K562 (cell line): ENCODE measurements around the gene COQ8B. TPM values are rescaled to one million over a fixed set of nuclear protein-coding genes. Genes with fewer than 3 reads are reported as not detected.

Experiments
- GATA2 ChIP-seq: sonication (generic); formaldehyde crosslinking; IDR thresholded peaks from 2 replicates; pipeline ENCODE4 v1.4.0; 2020; ENCODE audit warnings: mild to moderate bottlenecking, missing genetic modification reagents
- NFIC ChIP-seq: fragments of 450-650 bp; IDR thresholded peaks from 2 replicates; pipeline ENCODE4 v1.6.1; 2017; ENCODE audit warnings: mild to moderate bottlenecking, inconsistent platforms
- NR2C2 ChIP-seq, 2 experiments: fragments of 200-800 bp in 1 of 2; sonication (Bioruptor generic) in 1 of 2; sonication (generic) in 1 of 2; formaldehyde crosslinking in 1 of 2; IDR thresholded peaks; 2 replicates each; pipeline versions ENCODE4 v1.6.1 to v1.8.0; 2016 to 2022; ENCODE audit warnings: mild to moderate bottlenecking in 1 of 2, missing compliant biosample characterization in 1 of 2, missing genetic modification characterization in 1 of 2, missing genetic modification reagents in 1 of 2
- RERE ChIP-seq: sonication (generic); formaldehyde crosslinking; IDR thresholded peaks from 2 replicates; pipeline ENCODE4 v1.8.0; 2023; ENCODE audit warnings: missing genetic modification reagents, mild to moderate bottlenecking, borderline replicate concordance
- RREB1 ChIP-seq: fragments of 250-450 bp; sonication (Bioruptor Pico); IDR thresholded peaks from 2 replicates; pipeline ENCODE4 v1.4.0; 2020
- ZKSCAN3 ChIP-seq: fragments of 250-450 bp; sonication (Bioruptor Pico); IDR thresholded peaks from 2 replicates; pipeline ENCODE4 v1.4.0; 2020
- ZNF76 ChIP-seq: fragments of 250-450 bp; sonication (Bioruptor Pico); IDR thresholded peaks from 2 replicates; pipeline ENCODE4 v1.4.0; 2020; ENCODE audit warnings: mild to moderate bottlenecking, moderate library complexity, borderline replicate concordance
- polyA plus RNA-seq, 8 experiments: library from polyadenylated mRNA; depleted of rRNA in 4 of 8; stranded (reverse) in 5 of 8; unstranded in 3 of 8; fragments of >200 nt; fragmentation: Nextera tagmentation in 2 of 8; fragmentation: Illumina TruSeq in 1 of 8; extraction: Ambion mirVana in 2 of 8; extraction: Trizol in 1 of 8; gene quantifications; 2 replicates each; pipeline versions ENCODE4 v1.2.1 to v1.2.3, GENCODE V29; 2011 to 2014; ENCODE audit warnings: inconsistent platforms in 1 of 8, missing spikeins in 1 of 8
- total RNA-seq, 7 experiments: library from RNA; depleted of rRNA in 6 of 7; stranded (reverse); fragments of >200 nt in 6 of 7; fragmentation: Illumina TruSeq in 2 of 7; extraction: Trizol in 2 of 7; gene quantifications; 2 replicates each; pipeline versions ENCODE4 v1.2.1 to v1.2.3, GENCODE V29; 2011 to 2021; ENCODE audit warnings: low replicate concordance in 1 of 7
- TF ChIP-seq, protein P1 (sequence below): fragments of 150-350 bp; IDR thresholded peaks from 2 replicates; pipeline ENCODE4 v1.6.1; 2014; ENCODE audit warnings: low read depth, mild to moderate bottlenecking, low read length, borderline replicate concordance
- TF ChIP-seq, protein P2 (sequence below): fragments of 250-450 bp; sonication (Bioruptor Pico); IDR thresholded peaks from 2 replicates; pipeline ENCODE4 v1.4.0; 2020; ENCODE audit warnings: borderline replicate concordance

The COQ8B gene
- total and polyA plus RNA-seq, 9 of the 15 experiments (the other 6 are each of a cell fraction or from before 2014, with no cell fraction given), result 0.41 to 32.3 (median 12.9) TPM

DNA sequence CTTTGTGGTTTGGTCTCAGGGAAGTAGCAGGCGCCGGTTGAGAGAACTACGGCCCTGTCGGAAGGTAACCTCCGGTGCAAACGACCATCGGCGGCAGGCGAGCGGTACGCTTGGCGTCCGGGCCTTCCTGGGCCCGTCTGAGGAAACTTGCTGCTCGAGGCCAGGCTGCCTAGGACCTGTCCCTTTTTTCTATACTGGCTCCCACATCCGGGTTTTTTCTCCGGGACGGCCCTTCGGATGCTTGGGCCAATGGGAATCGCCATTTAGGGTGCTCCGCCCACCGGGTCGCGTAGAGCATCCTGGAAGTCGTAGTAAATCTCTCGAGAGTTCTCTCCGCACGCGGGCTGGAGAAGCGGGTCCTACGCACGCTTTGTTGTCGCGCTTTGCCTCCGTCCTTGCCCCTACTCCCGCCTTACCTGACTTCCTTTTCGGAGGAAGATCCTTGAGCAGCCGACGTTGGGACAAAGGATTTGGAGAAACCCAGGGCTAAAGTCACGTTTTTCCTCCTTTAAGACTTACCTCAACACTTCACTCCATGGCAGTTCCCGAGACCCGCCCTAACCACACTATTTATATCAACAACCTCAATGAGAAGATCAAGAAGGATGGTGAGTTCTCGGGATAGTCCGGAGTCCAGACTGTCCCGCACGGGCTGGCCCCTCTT is 34.3 kb upstream of the COQ8B start, which contains the start of gene SNRPA (continued):
- TF ChIP-seq RERE (CRISPR knock-in tag), result no peak
- TF ChIP-seq ZKSCAN3 (CRISPR knock-in tag), result no peak
- no peak for TF ChIP-seq NR2C2 (CRISPR knock-in tag; IDR thresholded peaks at IDR 0.05)
- no peak for TF ChIP-seq NR2C2 (tag; IDR thresholded peaks at IDR 0.05)
- TF ChIP-seq NFIC, result no peak; the same call in 1 of the 2 replicates
- TF ChIP-seq GATA2 (CRISPR knock-in tag), result no peak
- TF ChIP-seq, protein P1, sequence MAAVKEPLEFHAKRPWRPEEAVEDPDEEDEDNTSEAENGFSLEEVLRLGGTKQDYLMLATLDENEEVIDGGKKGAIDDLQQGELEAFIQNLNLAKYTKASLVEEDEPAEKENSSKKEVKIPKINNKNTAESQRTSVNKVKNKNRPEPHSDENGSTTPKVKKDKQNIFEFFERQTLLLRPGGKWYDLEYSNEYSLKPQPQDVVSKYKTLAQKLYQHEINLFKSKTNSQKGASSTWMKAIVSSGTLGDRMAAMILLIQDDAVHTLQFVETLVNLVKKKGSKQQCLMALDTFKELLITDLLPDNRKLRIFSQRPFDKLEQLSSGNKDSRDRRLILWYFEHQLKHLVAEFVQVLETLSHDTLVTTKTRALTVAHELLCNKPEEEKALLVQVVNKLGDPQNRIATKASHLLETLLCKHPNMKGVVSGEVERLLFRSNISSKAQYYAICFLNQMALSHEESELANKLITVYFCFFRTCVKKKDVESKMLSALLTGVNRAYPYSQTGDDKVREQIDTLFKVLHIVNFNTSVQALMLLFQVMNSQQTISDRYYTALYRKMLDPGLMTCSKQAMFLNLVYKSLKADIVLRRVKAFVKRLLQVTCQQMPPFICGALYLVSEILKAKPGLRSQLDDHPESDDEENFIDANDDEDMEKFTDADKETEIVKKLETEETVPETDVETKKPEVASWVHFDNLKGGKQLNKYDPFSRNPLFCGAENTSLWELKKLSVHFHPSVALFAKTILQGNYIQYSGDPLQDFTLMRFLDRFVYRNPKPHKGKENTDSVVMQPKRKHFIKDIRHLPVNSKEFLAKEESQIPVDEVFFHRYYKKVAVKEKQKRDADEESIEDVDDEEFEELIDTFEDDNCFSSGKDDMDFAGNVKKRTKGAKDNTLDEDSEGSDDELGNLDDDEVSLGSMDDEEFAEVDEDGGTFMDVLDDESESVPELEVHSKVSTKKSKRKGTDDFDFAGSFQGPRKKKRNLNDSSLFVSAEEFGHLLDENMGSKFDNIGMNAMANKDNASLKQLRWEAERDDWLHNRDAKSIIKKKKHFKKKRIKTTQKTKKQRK, result no peak; the same call in 1 of the 2 replicates
- TF ChIP-seq, protein P2, sequence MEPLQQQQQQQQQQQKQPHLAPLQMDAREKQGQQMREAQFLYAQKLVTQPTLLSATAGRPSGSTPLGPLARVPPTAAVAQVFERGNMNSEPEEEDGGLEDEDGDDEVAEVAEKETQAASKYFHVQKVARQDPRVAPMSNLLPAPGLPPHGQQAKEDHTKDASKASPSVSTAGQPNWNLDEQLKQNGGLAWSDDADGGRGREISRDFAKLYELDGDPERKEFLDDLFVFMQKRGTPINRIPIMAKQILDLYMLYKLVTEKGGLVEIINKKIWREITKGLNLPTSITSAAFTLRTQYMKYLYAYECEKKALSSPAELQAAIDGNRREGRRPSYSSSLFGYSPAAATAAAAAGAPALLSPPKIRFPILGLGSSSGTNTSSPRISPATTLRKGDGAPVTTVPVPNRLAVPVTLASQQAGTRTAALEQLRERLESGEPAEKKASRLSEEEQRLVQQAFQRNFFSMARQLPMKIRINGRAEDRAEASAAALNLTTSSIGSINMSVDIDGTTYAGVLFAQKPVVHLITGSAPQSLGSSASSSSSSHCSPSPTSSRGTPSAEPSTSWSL (CRISPR knock-in tag), result no peak
- no peak for TF ChIP-seq RREB1 (CRISPR knock-in tag)
- no peak for TF ChIP-seq ZNF76
